Mesothelial cell of epicardium (in vitro differentiated cells): ENCODE data around the gene TEX38. TPM values are rescaled to one million over a fixed set of nuclear protein-coding genes. Genes with fewer than 3 reads are reported as not detected.
A peak's percentile ranks its signal among the peaks of the same experiment; 100 is the strongest.

Source experiments
- DNase-seq, 2 experiments: peaks; one replicate each; pipeline ENCODE4 v3.0.0; 2021; ENCODE audit warnings: low spot score in 2 of 2; ENCODE audit not compliant: unreplicated experiment in 2 of 2
- H3K27ac Mint-ChIP-seq: 2 replicates; pipeline ENCODE4 v1.8.0; 2021; ENCODE audit warnings: mixed read lengths
- H3K27me3 Mint-ChIP-seq: 2 replicates; pipeline ENCODE4 v1.8.0; 2021; ENCODE audit warnings: low read depth, mixed read lengths
- H3K36me3 Mint-ChIP-seq: 2 replicates; pipeline ENCODE4 v1.8.0; 2021; ENCODE audit warnings: mixed read lengths
- H3K4me1 Mint-ChIP-seq: 2 replicates; pipeline ENCODE4 v1.8.0; 2021; ENCODE audit warnings: mixed read lengths
- H3K4me3 Mint-ChIP-seq: 2 replicates; pipeline ENCODE4 v1.8.0; 2021; ENCODE audit warnings: mild to moderate bottlenecking, moderate library complexity, mixed read lengths
- H3K9me3 Mint-ChIP-seq: 2 replicates; pipeline ENCODE4 v1.8.0; 2021; ENCODE audit warnings: mixed read lengths
- total RNA-seq: library from RNA; stranded (reverse); gene quantifications from 3 replicates; pipeline ENCODE4 v1.2.1, GENCODE V29; 2021
- TF ChIP-seq, protein P1 (sequence below): fragments of 200-600 bp; sonication (generic); IDR thresholded peaks from one replicate; pipeline ENCODE4 v1.5.0; 2021; ENCODE audit warnings: antibody characterized with exemption; ENCODE audit not compliant: unreplicated experiment

The TEX38 gene
- total RNA-seq, 1 donor from 2014 or later = 0.42 TPM

DNA sequence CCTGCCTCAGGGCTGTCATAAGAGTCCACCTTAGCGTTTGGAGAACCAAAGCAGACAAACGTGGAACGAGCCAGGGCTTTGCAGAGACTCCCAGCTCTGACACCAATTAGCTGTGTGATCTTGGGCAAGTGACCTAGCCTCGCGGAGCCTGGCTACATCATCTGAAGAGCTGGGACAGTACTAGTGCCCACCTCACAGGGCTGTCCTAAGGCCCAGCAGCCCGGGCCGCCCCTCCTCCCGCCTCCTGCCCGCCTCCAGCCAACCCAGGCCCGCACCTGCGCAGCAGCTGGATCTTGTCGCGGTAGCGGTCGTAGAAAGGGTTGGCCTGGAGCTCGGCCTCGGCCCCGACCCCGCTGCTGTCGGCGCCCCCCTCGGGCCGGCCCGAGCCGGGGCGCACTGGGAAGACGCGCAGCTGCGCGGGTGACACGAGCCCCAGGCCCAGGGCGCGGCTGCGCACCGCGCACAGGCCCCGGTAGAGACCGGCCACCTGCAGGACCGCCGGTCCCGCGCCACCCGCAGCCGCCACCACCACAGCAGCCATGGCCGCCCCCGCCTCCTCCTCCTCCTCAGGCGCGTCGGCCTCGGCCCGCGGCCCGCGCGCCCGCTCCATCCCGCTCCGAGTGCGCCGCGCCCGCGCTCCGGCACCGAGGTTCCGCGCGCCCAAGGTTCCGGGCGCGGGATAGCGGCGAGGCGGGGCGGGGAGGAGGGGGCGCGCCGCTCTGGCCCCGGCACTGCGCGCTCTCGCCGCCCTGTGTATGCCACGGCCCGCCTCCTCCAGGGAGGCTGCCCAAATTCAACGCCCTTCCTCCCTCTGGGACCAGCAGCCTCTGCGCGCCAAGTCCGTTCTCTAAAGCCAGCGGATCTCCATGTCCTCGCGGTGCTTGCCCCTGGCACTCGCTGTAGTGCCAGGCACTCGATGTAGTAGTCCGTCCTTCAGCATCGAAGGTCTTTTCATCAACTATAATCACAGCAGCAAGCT lies 3.6 kb upstream of the TEX38 start, which contains the start of gene ATPAF1:
Gene ATPAF1 (minus strand): TSS at position 583 of the 979 bp plus-strand sequence. CDS start 42 bp downstream, at position 541.
- Mint-ChIP-seq H3K27me3 (no peaks in the 10 kb centered on the region), H3K27ac (peak within 1 kb of the TSS; percentile 5), H3K4me3 (peak within 1 kb of the TSS; percentile 70), H3K36me3 (peaks cover 10% of the 10 kb centered on the region), H3K9me3 (no peaks in the 10 kb centered on the region), H3K4me1 (peaks cover 13% of the 10 kb centered on the region)
- TF ChIP-seq, protein P1, sequence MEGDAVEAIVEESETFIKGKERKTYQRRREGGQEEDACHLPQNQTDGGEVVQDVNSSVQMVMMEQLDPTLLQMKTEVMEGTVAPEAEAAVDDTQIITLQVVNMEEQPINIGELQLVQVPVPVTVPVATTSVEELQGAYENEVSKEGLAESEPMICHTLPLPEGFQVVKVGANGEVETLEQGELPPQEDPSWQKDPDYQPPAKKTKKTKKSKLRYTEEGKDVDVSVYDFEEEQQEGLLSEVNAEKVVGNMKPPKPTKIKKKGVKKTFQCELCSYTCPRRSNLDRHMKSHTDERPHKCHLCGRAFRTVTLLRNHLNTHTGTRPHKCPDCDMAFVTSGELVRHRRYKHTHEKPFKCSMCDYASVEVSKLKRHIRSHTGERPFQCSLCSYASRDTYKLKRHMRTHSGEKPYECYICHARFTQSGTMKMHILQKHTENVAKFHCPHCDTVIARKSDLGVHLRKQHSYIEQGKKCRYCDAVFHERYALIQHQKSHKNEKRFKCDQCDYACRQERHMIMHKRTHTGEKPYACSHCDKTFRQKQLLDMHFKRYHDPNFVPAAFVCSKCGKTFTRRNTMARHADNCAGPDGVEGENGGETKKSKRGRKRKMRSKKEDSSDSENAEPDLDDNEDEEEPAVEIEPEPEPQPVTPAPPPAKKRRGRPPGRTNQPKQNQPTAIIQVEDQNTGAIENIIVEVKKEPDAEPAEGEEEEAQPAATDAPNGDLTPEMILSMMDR = no peak
- DNase-seq = peak; percentile 45 to 58

DNA sequence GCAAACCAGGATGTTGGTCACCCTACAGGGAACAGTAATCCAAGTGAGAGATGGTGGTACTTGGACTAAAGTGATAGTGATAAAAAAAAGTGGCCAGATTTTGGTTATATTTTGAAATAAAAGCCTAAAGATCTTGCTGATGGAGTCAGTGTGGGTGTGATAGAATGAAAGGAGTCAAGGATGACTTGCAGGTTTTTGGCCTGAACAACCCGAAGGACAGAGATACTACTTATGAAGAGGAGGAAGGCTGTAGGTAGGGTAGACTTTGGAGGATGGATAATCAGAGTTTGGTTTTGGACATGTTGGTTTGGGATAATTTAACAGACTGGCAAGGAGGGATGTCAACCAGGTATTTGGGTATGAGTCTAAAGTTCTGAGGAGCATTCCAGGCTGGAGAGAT lies 1.5 kb upstream of the TEX38 start:
- peaks cover under 1% of the 10 kb centered on the region for H3K36me3 Mint-ChIP-seq
- no peak overlapping the region for H3K4me3 Mint-ChIP-seq
- no peak overlapping the region for H3K27ac Mint-ChIP-seq
- no peaks in the 10 kb centered on the region for H3K9me3 Mint-ChIP-seq
- TF ChIP-seq, protein P1 = no peak
- H3K4me1 Mint-ChIP-seq = peaks cover 13% of the 10 kb centered on the region
- no peak for DNase-seq
- no peaks in the 10 kb centered on the region for H3K27me3 Mint-ChIP-seq

DNA sequence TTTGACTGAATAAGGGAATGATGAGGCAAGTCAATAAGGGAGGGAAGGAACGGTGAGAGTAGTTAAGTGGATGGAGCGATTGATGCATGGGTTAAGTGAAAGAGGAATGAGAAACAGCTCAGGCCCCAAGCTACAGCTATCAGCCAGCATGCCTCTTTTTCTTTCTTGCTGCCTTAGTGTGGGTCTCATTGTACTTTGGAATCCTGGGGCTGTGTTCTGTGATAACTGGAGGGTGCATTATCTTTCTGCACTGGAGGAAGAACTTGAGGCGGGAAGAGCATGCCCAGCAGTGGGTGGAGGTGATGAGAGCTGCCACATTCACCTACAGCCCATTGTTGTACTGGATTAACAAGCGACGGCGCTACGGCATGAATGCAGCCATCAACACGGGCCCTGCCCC lies 1.0 kb downstream of the TEX38 start:
- peaks cover 10% of the 10 kb centered on the region for H3K36me3 Mint-ChIP-seq
- H3K4me1 Mint-ChIP-seq = no peaks in the 10 kb centered on the region
- no peak for DNase-seq
- no peak overlapping the region for H3K4me3 Mint-ChIP-seq
- TF ChIP-seq, protein P1 = no peak
- H3K27me3 Mint-ChIP-seq = no peaks in the 10 kb centered on the region
- H3K27ac Mint-ChIP-seq = no peak overlapping the region
- H3K9me3 Mint-ChIP-seq = no peaks in the 10 kb centered on the region

DNA sequence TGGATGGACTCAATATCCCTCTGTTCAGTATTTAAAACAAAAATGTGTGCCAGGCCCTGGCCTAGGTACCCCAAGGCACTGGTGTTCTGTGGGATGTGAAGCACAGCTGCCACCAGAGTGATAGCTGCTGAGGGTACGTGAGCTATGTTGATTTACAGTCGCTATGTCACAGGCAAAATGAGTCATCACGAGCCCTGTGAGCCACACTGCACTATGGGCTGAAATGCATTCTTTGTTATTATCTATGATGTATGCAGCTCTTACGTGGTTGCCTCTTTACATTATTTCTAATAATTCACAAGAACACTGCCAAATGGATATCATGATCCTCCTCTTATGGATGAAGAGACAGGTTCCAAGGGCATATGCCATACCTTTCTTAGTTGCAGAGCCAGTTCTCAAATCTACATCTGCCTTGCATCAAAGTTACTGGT lies 2.1 kb downstream of the TEX38 start:
- H3K27me3 Mint-ChIP-seq = no peaks in the 10 kb centered on the region
- TF ChIP-seq, protein P1 = no peak
- DNase-seq = no peak
- no peaks in the 10 kb centered on the region for H3K4me1 Mint-ChIP-seq
- peaks cover 13% of the 10 kb centered on the region for H3K36me3 Mint-ChIP-seq
- no peak overlapping the region for H3K27ac Mint-ChIP-seq
- no peak overlapping the region for H3K4me3 Mint-ChIP-seq
- no peaks in the 10 kb centered on the region for H3K9me3 Mint-ChIP-seq

DNA sequence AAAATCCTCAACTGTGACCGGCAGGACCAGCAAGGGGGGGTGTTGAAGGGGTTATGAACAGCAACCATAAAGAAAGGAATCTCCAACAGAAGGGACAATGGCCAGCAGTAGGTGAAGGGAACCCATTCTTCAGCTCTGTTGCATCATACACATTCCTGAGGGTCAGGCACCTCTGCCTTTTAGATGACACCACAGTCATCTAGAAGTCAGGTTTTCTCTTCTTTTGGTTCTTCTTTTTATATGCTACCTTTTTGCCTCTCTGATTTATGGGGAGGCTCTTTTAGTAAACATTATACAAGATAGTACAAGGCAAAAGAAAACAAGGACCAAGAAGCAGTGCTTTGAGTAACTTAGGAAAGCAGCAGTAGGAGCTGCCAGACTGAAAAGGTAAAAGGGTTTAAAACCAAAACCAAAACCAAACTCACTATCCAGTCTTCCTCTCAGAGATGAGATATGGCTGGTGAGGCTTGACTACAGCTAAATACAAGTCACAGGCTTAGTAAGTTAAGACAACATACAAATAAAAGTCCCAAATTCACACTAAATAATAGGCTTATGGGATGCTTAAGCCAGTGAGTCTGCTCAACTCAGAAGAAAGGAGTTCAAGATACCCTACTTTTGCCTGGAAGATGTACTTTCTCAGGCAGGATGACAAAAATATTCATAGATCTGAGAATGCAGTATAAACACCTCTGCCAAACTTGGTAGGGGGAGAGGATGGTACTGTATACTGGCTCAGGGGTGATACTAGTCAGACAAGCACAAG lies 4.1 kb downstream of the TEX38 start:
- H3K9me3 Mint-ChIP-seq = peaks cover 4% of the 10 kb centered on the region
- DNase-seq = no peak
- peak overlapping the region; percentile 24 for H3K27ac Mint-ChIP-seq
- no peak overlapping the region for H3K4me3 Mint-ChIP-seq
- no peaks in the 10 kb centered on the region for H3K27me3 Mint-ChIP-seq
- TF ChIP-seq, protein P1 = no peak
- H3K36me3 Mint-ChIP-seq = peaks cover 27% of the 10 kb centered on the region
- H3K4me1 Mint-ChIP-seq = no peaks in the 10 kb centered on the region
